Activated CD8-positive, alpha-beta memory T cell treated with anti-CD3 and anti-CD28 coated beads, Interleukin-2, amount 10 ng/mL, durations not matched to agents 7 days and 5 days (primary cell): ENCODE results near the gene FAM168A. TPM values are rescaled to one million over a fixed set of nuclear protein-coding genes. Genes with fewer than 3 reads are reported as not detected.

Source experiments
- ATAC-seq: fragments of 150-1000 bp; cut with Tn5 transposase; one replicate; pipeline ENCODE4 v1.10.0; 2021; ENCODE audit warnings: moderate library complexity
- CTCF ChIA-PET: fragments of 350-600 bp; sonication (Branson Sonifier 250); formaldehyde crosslinking; loops from one replicate; lab custom pipeline; 2021; ENCODE audit warnings: antibody characterized with exemption; lab: Charles Lee
- DNase-seq: peaks from one replicate; pipeline ENCODE4 v3.0.0-alpha.2; 2020
- H3K27ac Mint-ChIP-seq: one replicate; pipeline ENCODE4 v1.8.0; 2021; ENCODE audit warnings: mild to moderate bottlenecking, mixed read lengths
- H3K27me3 Mint-ChIP-seq: one replicate; pipeline ENCODE4 v1.8.0; 2021; ENCODE audit warnings: mixed read lengths
- H3K36me3 Mint-ChIP-seq: one replicate; pipeline ENCODE4 v1.8.0; 2021; ENCODE audit warnings: mild to moderate bottlenecking, mixed read lengths
- H3K4me1 Mint-ChIP-seq: one replicate; pipeline ENCODE4 v1.8.0; 2021; ENCODE audit warnings: mixed read lengths
- H3K4me3 Mint-ChIP-seq: one replicate; pipeline ENCODE4 v1.8.0; 2021; ENCODE audit warnings: mild to moderate bottlenecking, moderate library complexity, mixed read lengths
- H3K9me3 Mint-ChIP-seq: one replicate; pipeline ENCODE4 v1.8.0; 2022; ENCODE audit warnings: low read depth, mixed read lengths
- total RNA-seq, 2 experiments: library from RNA; stranded (reverse); gene quantifications; one replicate each; pipeline ENCODE4 v1.2.3, GENCODE V29; 2021

Gene FAM168A
- total RNA-seq, 2 experiments from 2014 or later = 19.3 to 20.5 TPM

GRCh38 chr11:73386016-73386415 is 211.9 kb downstream of the FAM168A start:
- H3K4me3 Mint-ChIP-seq = no peak overlapping the region
- DNase-seq (no peak), ATAC-seq (no peak)
- H3K4me1 Mint-ChIP-seq = peaks cover 64% of the 10 kb centered on the region
- CTCF ChIA-PET = interaction anchor here (1.4 to 5.0 kb wide), 2 partner anchors 27 to 35 kb away, joined by 5 to 43 read pairs; no protein-coding TSS in a partner anchor
- H3K27ac Mint-ChIP-seq = peak overlapping the region; percentile 85
- no peaks in the 10 kb centered on the region for H3K9me3 Mint-ChIP-seq
- no peaks in the 10 kb centered on the region for H3K27me3 Mint-ChIP-seq
- no peaks in the 10 kb centered on the region for H3K36me3 Mint-ChIP-seq

GRCh38 chr11:73384872-73385689 is 212.8 kb downstream of the FAM168A start:
- DNase-seq (peak; percentile 68), ATAC-seq (peak; percentile 52)
- CTCF ChIA-PET = interaction anchor here (0.9 to 5.0 kb wide), 10 partner anchors 8 to 90 kb away, joined by 3 to 43 read pairs (median 4); partner anchors contain the start of gene RELT
- H3K9me3 Mint-ChIP-seq = no peaks in the 10 kb centered on the region
- H3K36me3 Mint-ChIP-seq = no peaks in the 10 kb centered on the region
- peaks cover 69% of the 10 kb centered on the region for H3K4me1 Mint-ChIP-seq
- H3K27me3 Mint-ChIP-seq = no peaks in the 10 kb centered on the region
- peak overlapping the region; percentile 85 for H3K27ac Mint-ChIP-seq
- H3K4me3 Mint-ChIP-seq = peak overlapping the region; percentile 10

GRCh38 chr11:73384531-73384871 is 213.4 kb downstream of the FAM168A start:
- Mint-ChIP-seq H3K4me3 (peak overlapping the region; percentile 10), H3K9me3 (no peaks in the 10 kb centered on the region), H3K36me3 (peaks cover 1% of the 10 kb centered on the region), H3K27ac (peak overlapping the region; percentile 85), H3K4me1 (peaks cover 74% of the 10 kb centered on the region), H3K27me3 (no peaks in the 10 kb centered on the region)
- DNase-seq = no peak
- CTCF ChIA-PET = interaction anchor here (0.9 to 5.0 kb wide), 10 partner anchors 8 to 90 kb away, joined by 3 to 43 read pairs (median 4); partner anchors contain the start of gene RELT
- ATAC-seq = peak; percentile 4

GRCh38 chr11:73384125-73384441 is 213.8 kb downstream of the FAM168A start:
- Mint-ChIP-seq H3K4me3 (no peak overlapping the region), H3K9me3 (no peaks in the 10 kb centered on the region), H3K4me1 (peaks cover 76% of the 10 kb centered on the region), H3K27ac (peak overlapping the region; percentile 85), H3K27me3 (no peaks in the 10 kb centered on the region), H3K36me3 (peaks cover 1% of the 10 kb centered on the region)
- CTCF ChIA-PET = interaction anchor here (1.1 to 5.0 kb wide), 8 partner anchors 9 to 155 kb away, joined by 3 to 43 read pairs (median 5); no protein-coding TSS in a partner anchor
- no peak for ATAC-seq
- no peak for DNase-seq

- no peaks in the 10 kb centered on the region for H3K9me3 Mint-ChIP-seq
- H3K27me3 Mint-ChIP-seq = no peaks in the 10 kb centered on the region
- H3K27ac Mint-ChIP-seq = peak overlapping the region; percentile 65
- no peak overlapping the region for H3K4me3 Mint-ChIP-seq
- peaks cover 1% of the 10 kb centered on the region for H3K36me3 Mint-ChIP-seq
- DNase-seq = no peak
- CTCF ChIA-PET = interaction anchor here (1.0 to 5.0 kb wide), 8 partner anchors 10 to 276 kb away, joined by 3 to 43 read pairs (median 4); no protein-coding TSS in a partner anchor
- peaks cover 82% of the 10 kb centered on the region for H3K4me1 Mint-ChIP-seq
- no peak for ATAC-seq
These were observed 214.4 kb downstream of the FAM168A start for GRCh38 chr11:73383249-73384124.

GRCh38 chr11:73382747-73383146 is 215.2 kb downstream of the FAM168A start:
- H3K9me3 Mint-ChIP-seq = no peaks in the 10 kb centered on the region
- CTCF ChIA-PET = interaction anchor here (1.0 to 5.0 kb wide), 7 partner anchors 10 to 277 kb away, joined by 3 to 43 read pairs (median 5); no protein-coding TSS in a partner anchor
- no peak for ATAC-seq
- DNase-seq = no peak
- H3K27ac Mint-ChIP-seq = peak overlapping the region; percentile 65
- H3K4me1 Mint-ChIP-seq = peaks cover 86% of the 10 kb centered on the region
- no peaks in the 10 kb centered on the region for H3K27me3 Mint-ChIP-seq
- H3K4me3 Mint-ChIP-seq = no peak overlapping the region
- H3K36me3 Mint-ChIP-seq = peaks cover 3% of the 10 kb centered on the region

GRCh38 chr11:73382183-73382582 is 215.7 kb downstream of the FAM168A start:
- H3K27me3 Mint-ChIP-seq = no peaks in the 10 kb centered on the region
- CTCF ChIA-PET = interaction anchor here (1.0 kb wide), 1 partner anchor 277 kb away, joined by 3 read pairs; no protein-coding TSS in a partner anchor
- no peaks in the 10 kb centered on the region for H3K9me3 Mint-ChIP-seq
- peaks cover 87% of the 10 kb centered on the region for H3K4me1 Mint-ChIP-seq
- no peak overlapping the region for H3K4me3 Mint-ChIP-seq
- no peak for DNase-seq
- H3K27ac Mint-ChIP-seq = no peak overlapping the region
- H3K36me3 Mint-ChIP-seq = peaks cover 4% of the 10 kb centered on the region
- no peak for ATAC-seq

- DNase-seq (no peak), ATAC-seq (no peak)
- Mint-ChIP-seq H3K4me3 (no peak overlapping the region), H3K4me1 (peaks cover 83% of the 10 kb centered on the region), H3K27me3 (no peaks in the 10 kb centered on the region), H3K36me3 (peaks cover 8% of the 10 kb centered on the region), H3K9me3 (no peaks in the 10 kb centered on the region), H3K27ac (no peak overlapping the region)
- CTCF ChIA-PET = no interaction called here
These were observed 216.3 kb downstream of the FAM168A start for GRCh38 chr11:73381589-73381988.

GRCh38 chr11:73380897-73381410 is 217.0 kb downstream of the FAM168A start:
- Mint-ChIP-seq H3K27ac (peak overlapping the region; percentile 36), H3K4me1 (peaks cover 77% of the 10 kb centered on the region), H3K27me3 (no peaks in the 10 kb centered on the region), H3K9me3 (no peaks in the 10 kb centered on the region), H3K36me3 (peaks cover 8% of the 10 kb centered on the region), H3K4me3 (no peak overlapping the region)
- ATAC-seq (no peak), DNase-seq (no peak)
- CTCF ChIA-PET = no interaction called here

GRCh38 chr11:73380331-73380730 is 217.6 kb downstream of the FAM168A start:
- Mint-ChIP-seq H3K36me3 (peaks cover 8% of the 10 kb centered on the region), H3K27ac (no peak overlapping the region), H3K27me3 (no peaks in the 10 kb centered on the region), H3K4me1 (peaks cover 77% of the 10 kb centered on the region), H3K9me3 (no peaks in the 10 kb centered on the region), H3K4me3 (no peak overlapping the region)
- DNase-seq = no peak
- CTCF ChIA-PET = no interaction called here
- no peak for ATAC-seq

- peak overlapping the region; percentile 21 for H3K27ac Mint-ChIP-seq
- CTCF ChIA-PET = interaction anchor here (0.9 to 1.5 kb wide), 2 partner anchors 14 to 28 kb away, joined by 3 to 4 read pairs; no protein-coding TSS in a partner anchor
- no peaks in the 10 kb centered on the region for H3K27me3 Mint-ChIP-seq
- no peaks in the 10 kb centered on the region for H3K9me3 Mint-ChIP-seq
- H3K4me3 Mint-ChIP-seq = no peak overlapping the region
- no peak for ATAC-seq
- DNase-seq = no peak
- peaks cover 8% of the 10 kb centered on the region for H3K36me3 Mint-ChIP-seq
- H3K4me1 Mint-ChIP-seq = peaks cover 70% of the 10 kb centered on the region
These were observed 218.6 kb downstream of the FAM168A start for GRCh38 chr11:73379189-73379880.

- CTCF ChIA-PET = interaction anchor here (0.6 to 4.0 kb wide), 14 partner anchors 8 to 284 kb away, joined by 3 to 20 read pairs (median 3); no protein-coding TSS in a partner anchor
These were observed 220.9 kb downstream of the FAM168A start for GRCh38 chr11:73376803-73377629.

More at GRCh38 chr11:73376803-73377629, 220.9 kb downstream of the FAM168A start:
- Mint-ChIP-seq H3K4me3 (peak overlapping the region; percentile 97), H3K4me1 (peaks cover 51% of the 10 kb centered on the region), H3K9me3 (no peaks in the 10 kb centered on the region), H3K36me3 (peaks cover 8% of the 10 kb centered on the region), H3K27ac (peak overlapping the region; percentile 99), H3K27me3 (no peaks in the 10 kb centered on the region)
- ATAC-seq = peak; percentile 44
- DNase-seq = peak; percentile 87
